AG04450 (cell line): Measurements from ENCODE around the gene CERT1. TPM values are rescaled to one million over a fixed set of nuclear protein-coding genes. Genes with fewer than 3 reads are reported as not detected.

ENCODE experiments used
- CTCF ChIA-PET: fragments of 300-600, 350-600 bp; formaldehyde crosslinking; extraction: SDS; loops from one replicate; lab custom pipeline; 2022; ENCODE audit warnings: antibody characterized with exemption, inconsistent platforms; lab: Charles Lee
- POLR2A ChIA-PET: fragments of 350-600 bp; formaldehyde crosslinking; extraction: SDS; loops from one replicate; lab custom pipeline; 2021; ENCODE audit warnings: antibody characterized with exemption, inconsistent platforms; lab: Yijun Ruan, JAX
- DNase-seq: peaks from one replicate; pipeline ENCODE4 v3.0.0-alpha.2; 2011; ENCODE audit warnings: low read depth, low spot score
- H3K27ac ChIP-seq: one replicate; pipeline ENCODE4 v1.5.1; 2012; ENCODE audit warnings: low read depth, low read length, control low read depth
- H3K27me3 ChIP-seq: one replicate; pipeline ENCODE4 v1.6.0; 2012; ENCODE audit warnings: low read length; ENCODE audit not compliant: control insufficient read depth, insufficient read depth
- H3K4me3 ChIP-seq: 2 replicates; pipeline ENCODE4 v1.5.1; 2011; ENCODE audit warnings: mild to moderate bottlenecking, low read depth, low read length, control low read depth
- H3K9me3 ChIP-seq: 2 replicates; pipeline ENCODE4 v1.5.1; 2012; ENCODE audit warnings: low read length; ENCODE audit not compliant: control insufficient read depth, insufficient read depth
- CTCF ChIP-seq: IDR thresholded peaks from 2 replicates; pipeline ENCODE4 v1.5.1; 2011; ENCODE audit warnings: low read depth, low read length, control low read depth, inconsistent platforms
- polyA plus RNA-seq: library from polyadenylated mRNA; depleted of rRNA; stranded (reverse); fragments of >200 nt; gene quantifications from 2 replicates; pipeline ENCODE4 v1.2.3, GENCODE V29; 2011

The CERT1 gene
- polyA plus RNA-seq, 1 experiment: 17.1 TPM

GRCh38 chr5:75532190-75532589, 20.8 kb upstream of the CERT1 start:
- H3K27ac ChIP-seq: no peak overlapping the region
- no peaks in the 10 kb centered on the region for H3K27me3 ChIP-seq
- no peak overlapping the region for H3K4me3 ChIP-seq
- ChIA-PET POLR2A (no interaction called here), CTCF (interaction anchor here (1.5 kb wide), 1 partner anchor 20 kb away, joined by 4 read pairs; the partner anchor contains the start of genes CERT1 and POLK)
- 0 out of 2 replicates have a peak, but pooled peaks cover 3% of the 10 kb centered on the region for H3K9me3 ChIP-seq
- DNase-seq: no peak
- no peak for TF ChIP-seq CTCF

DNA sequence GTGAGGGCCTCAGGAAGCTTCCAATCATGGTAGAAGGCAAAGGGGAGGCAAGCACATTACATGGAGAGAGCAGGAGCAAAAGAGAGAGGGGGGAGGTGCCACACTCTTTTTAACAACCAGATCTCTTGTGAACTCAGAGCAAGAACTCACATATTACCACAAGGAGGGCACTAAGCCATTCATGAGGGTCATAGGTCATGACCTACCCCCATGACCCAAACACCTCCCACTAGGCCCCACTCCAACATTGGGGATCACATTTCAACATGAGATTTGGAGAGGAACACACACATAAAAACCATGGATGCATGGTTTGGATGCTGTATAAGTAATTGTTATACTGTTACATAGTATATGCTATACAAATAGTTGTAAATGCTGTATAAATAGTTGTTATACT, 17.8 kb upstream of the CERT1 start:
- DNase-seq: no peak
- Histone ChIP-seq H3K27ac (no peak overlapping the region), H3K9me3 (0 out of 2 replicates have a peak, but pooled peaks cover 3% of the 10 kb centered on the region), H3K4me3 (no peak overlapping the region), H3K27me3 (no peaks in the 10 kb centered on the region)
- no peak for TF ChIP-seq CTCF
- ChIA-PET CTCF (no interaction called here), POLR2A (no interaction called here)

DNA sequence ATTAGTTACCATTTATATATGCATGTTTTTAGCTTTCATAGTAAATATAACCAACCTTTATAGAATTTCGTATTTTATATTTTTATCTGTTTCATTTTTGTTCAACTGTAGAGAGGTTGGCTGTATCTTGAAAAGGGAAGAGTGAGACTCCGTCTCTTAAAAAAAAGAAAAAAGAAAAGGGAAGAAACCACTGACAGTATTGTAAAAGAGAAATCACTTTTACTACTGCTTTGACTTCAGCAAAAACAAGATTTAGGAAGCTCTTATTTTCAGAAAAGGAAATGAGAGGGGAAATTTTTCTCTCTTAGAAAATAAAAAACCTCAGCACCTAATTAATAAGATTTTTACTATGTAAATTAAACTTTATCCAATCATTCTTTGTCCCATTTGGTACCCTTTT, 14.6 kb upstream of the CERT1 start:
- no peak overlapping the region for H3K27ac ChIP-seq
- POLR2A ChIA-PET: interaction anchor here (0.7 kb wide), 1 partner anchor 22 kb away, joined by 4 read pairs; no protein-coding TSS in a partner anchor
- no peaks in the 10 kb centered on the region for H3K27me3 ChIP-seq
- H3K4me3 ChIP-seq: no peak overlapping the region
- CTCF ChIA-PET: no interaction called here
- peaks cover 5% of the 10 kb centered on the region; the same call in 1 of the 2 replicates for H3K9me3 ChIP-seq
- no peak for DNase-seq
- no peak for TF ChIP-seq CTCF

- H3K27me3 ChIP-seq: no peaks in the 10 kb centered on the region
- POLR2A ChIA-PET: no interaction called here
- CTCF ChIA-PET: no interaction called here
- DNase-seq: no peak
- H3K9me3 ChIP-seq: peaks cover 5% of the 10 kb centered on the region; the same call in 1 of the 2 replicates
- no peak overlapping the region for H3K27ac ChIP-seq
- no peak for TF ChIP-seq CTCF
- no peak overlapping the region for H3K4me3 ChIP-seq
Measured at GRCh38 chr5:75525344-75525743, 13.9 kb upstream of the CERT1 start.

DNA sequence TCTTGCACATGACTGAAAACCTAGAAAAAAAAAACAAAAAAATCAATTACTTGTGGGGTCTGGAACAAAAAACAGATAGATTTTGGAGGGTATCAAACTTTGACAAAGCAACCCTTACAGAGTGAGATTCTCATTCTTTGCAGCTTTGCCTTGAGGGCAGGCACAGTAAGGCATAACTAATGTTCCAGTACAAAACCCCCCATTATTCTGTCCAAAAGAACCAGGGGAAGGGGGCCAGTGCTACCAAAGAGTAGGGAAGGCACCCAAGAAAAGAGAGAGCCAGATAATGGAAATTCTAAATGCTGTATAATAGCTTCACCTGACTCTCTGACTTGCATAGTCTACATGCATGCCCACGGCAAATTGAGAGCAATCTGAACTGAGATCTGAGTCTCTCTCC, 13.2 kb upstream of the CERT1 start:
- DNase-seq: no peak
- ChIA-PET CTCF (no interaction called here), POLR2A (interaction anchor here (0.7 kb wide), 1 partner anchor 10 kb away, joined by 3 read pairs; no protein-coding TSS in a partner anchor)

More for the DNA sequence above, 13.2 kb upstream of the CERT1 start:
- H3K27ac ChIP-seq: no peak overlapping the region
- H3K27me3 ChIP-seq: no peaks in the 10 kb centered on the region
- peaks cover 5% of the 10 kb centered on the region; the same call in 1 of the 2 replicates for H3K9me3 ChIP-seq
- no peak overlapping the region for H3K4me3 ChIP-seq
- no peak for TF ChIP-seq CTCF
